22Rv1 (cell line): Measurements from ENCODE around the gene TAGLN2.

Experiments used
- H3K27ac ChIP-seq: fragments of 450-650 bp; 2 replicates; pipeline ENCODE4 v1.5.1; 2017
- CTCF ChIP-seq: fragments of 450-650 bp; IDR thresholded peaks from 2 replicates; pipeline ENCODE4 v1.5.1; 2017; ENCODE audit warnings: mild to moderate bottlenecking
- ZFX ChIP-seq: fragments of 450-650 bp; IDR thresholded peaks from 2 replicates; pipeline ENCODE4 v1.6.1; 2017; ENCODE audit warnings: antibody characterized with exemption, borderline replicate concordance

Gene TAGLN2

GRCh38 chr1:159957824-159958268, 32.5 kb upstream of the TAGLN2 start:
- no peak for TF ChIP-seq ZFX
- peak; percentile 17; the same call in 1 of the 2 replicates for TF ChIP-seq CTCF
- no peak overlapping the region for H3K27ac ChIP-seq

GRCh38 chr1:159955456-159955855, 30.1 kb upstream of the TAGLN2 start:
- TF ChIP-seq ZFX (no peak), CTCF (no peak)
- no peak overlapping the region for H3K27ac ChIP-seq

- TF ChIP-seq ZFX, result no peak
- TF ChIP-seq CTCF, result no peak
- H3K27ac ChIP-seq, result no peak within 1 kb of the TSS
Observed at GRCh38 chr1:159953536-159954515, 28.5 kb upstream of the TAGLN2 start, which contains the start of gene SLAMF9. SLAMF9 (minus strand) TSS chr1:159954237; CDS start chr1:159954137, 100 bp downstream.

- no peak overlapping the region for H3K27ac ChIP-seq
- TF ChIP-seq CTCF, result no peak
Observed at GRCh38 chr1:159952932-159953331, 27.6 kb upstream of the TAGLN2 start.

GRCh38 chr1:159951551-159951950, 26.2 kb upstream of the TAGLN2 start:
- H3K27ac ChIP-seq, result no peak overlapping the region
- TF ChIP-seq ZFX (no peak), CTCF (no peak)

GRCh38 chr1:159951016-159951415, 25.7 kb upstream of the TAGLN2 start:
- no peak overlapping the region for H3K27ac ChIP-seq
- no peak for TF ChIP-seq CTCF
- TF ChIP-seq ZFX, result no peak

- TF ChIP-seq CTCF (no peak), ZFX (no peak)
- no peak overlapping the region for H3K27ac ChIP-seq
Observed at GRCh38 chr1:159949981-159950381, 24.7 kb upstream of the TAGLN2 start.
